GM10248 (cell line): ENCODE data around the gene NFATC2.

Experiments
- CTCF ChIA-PET: fragments of 300-600 bp; sonication (Branson Sonifier 250); formaldehyde crosslinking; extraction: SDS; loops from one replicate; lab custom pipeline; 2021; ENCODE audit warnings: antibody characterized with exemption; lab: Yijun Ruan, JAX
- POLR2A ChIA-PET: fragments of 350-650 bp; sonication (Branson Sonifier 250); formaldehyde crosslinking; extraction: SDS; loops from one replicate; lab custom pipeline; 2020; ENCODE audit warnings: antibody characterized with exemption; lab: Yijun Ruan, JAX
- DNase-seq: peaks from one replicate; pipeline ENCODE4 v3.0.0; 2012; ENCODE audit errors: extremely low spot score
- CTCF ChIP-seq: IDR thresholded peaks from 2 replicates; pipeline ENCODE4 v1.5.1; 2012; ENCODE audit warnings: mild to moderate bottlenecking, low read depth; ENCODE audit errors: extremely low read depth, missing control alignments, control extremely low read depth

Gene NFATC2

GRCh38 chr20:51446656-51447055 is 95.9 kb downstream of the NFATC2 start:
- POLR2A ChIA-PET, result no interaction called here
- CTCF ChIA-PET, result interaction anchor here (1.0 kb wide), 2 partner anchors 30 to 177 kb away, joined by 3 read pairs; no protein-coding TSS in a partner anchor
- TF ChIP-seq CTCF, result no peak
- no peak for DNase-seq

GRCh38 chr20:51446230-51446629 is 96.3 kb downstream of the NFATC2 start:
- ChIA-PET POLR2A (no interaction called here), CTCF (interaction anchor here (1.4 kb wide), 1 partner anchor 518 kb away, joined by 3 read pairs; no protein-coding TSS in a partner anchor)
- no peak for DNase-seq
- TF ChIP-seq CTCF, result no peak

- no peak for DNase-seq
- no peak for TF ChIP-seq CTCF
- POLR2A ChIA-PET, result no interaction called here
- CTCF ChIA-PET, result interaction anchor here (1.4 kb wide), 1 partner anchor 517 kb away, joined by 3 read pairs; no protein-coding TSS in a partner anchor
Measured at GRCh38 chr20:51445591-51445990, 96.9 kb downstream of the NFATC2 start.

GRCh38 chr20:51444922-51445438 is 97.5 kb downstream of the NFATC2 start:
- CTCF ChIA-PET, result interaction anchor here (0.6 to 1.4 kb wide), 3 partner anchors 11 to 516 kb away, joined by 3 to 4 read pairs (median 3); no protein-coding TSS in a partner anchor
- POLR2A ChIA-PET, result no interaction called here
- no peak for TF ChIP-seq CTCF
- DNase-seq, result no peak

GRCh38 chr20:51444467-51444866 is 98.1 kb downstream of the NFATC2 start:
- CTCF ChIA-PET, result interaction anchor here (1.2 kb wide), 1 partner anchor 10 kb away, joined by 4 read pairs; no protein-coding TSS in a partner anchor
- POLR2A ChIA-PET, result no interaction called here
- no peak for DNase-seq
- TF ChIP-seq CTCF, result no peak

- no peak for DNase-seq
- TF ChIP-seq CTCF, result no peak
- ChIA-PET POLR2A (no interaction called here), CTCF (interaction anchor here (1.1 to 1.8 kb wide), 3 partner anchors 24 to 59 kb away, joined by 3 to 5 read pairs (median 3); no protein-coding TSS in a partner anchor)
Measured at GRCh38 chr20:51442602-51443001, 99.9 kb downstream of the NFATC2 start.
